Ramos (cell line): ENCODE data around the gene TSPEAR.

Source experiments
- in situ Hi-C: fragments of 300-500 bp; cut with MboI; formaldehyde crosslinking; loops from one replicate; pipeline ENCODE4 v1.14.3; 2022; ENCODE audit warnings: low sequenced_read_pairs; ENCODE audit not compliant: unreplicated experiment

TSPEAR gene

DNA sequence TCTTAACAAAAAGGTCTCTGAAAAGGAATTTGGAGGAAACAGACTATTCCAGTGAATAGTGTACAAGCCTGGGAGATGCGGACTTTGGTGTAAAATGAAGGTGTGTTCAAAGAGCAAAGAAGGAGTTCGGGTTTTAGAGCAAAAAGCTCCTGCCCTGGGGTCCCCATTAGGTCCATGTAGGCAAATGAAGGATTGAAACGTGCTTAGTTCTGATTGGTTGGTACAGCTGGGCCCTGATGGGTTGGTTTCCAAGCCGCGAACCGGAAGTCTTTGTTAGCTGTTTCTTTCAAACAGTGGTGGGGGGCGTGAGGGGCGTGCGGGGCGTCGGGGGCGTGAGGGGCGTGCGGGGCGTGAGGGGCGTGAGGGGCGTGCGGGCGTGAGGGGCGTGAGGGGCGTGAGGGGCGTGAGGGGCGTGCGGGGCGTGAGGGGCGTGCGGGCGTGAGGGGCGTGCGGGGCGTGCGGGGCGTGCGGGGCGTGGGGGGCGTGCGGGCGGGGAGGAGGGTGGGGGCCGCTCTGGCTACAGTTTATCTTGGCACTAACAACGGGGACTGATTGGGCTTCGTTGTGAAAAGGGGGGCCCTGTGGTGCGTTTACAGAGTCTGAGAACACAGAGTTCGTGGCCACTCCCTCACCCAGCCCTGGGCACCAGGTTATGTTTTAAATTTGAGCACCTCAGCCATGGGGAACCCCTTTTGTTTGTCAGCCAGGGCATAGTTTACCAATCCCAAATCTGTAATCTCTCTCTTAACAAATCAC lies 226.7 kb downstream of the TSPEAR start:
- in situ Hi-C loops = loop anchor here (5.0 kb wide), 2 partner anchors 43 to 47 kb away; no protein-coding TSS in a partner anchor

DNA sequence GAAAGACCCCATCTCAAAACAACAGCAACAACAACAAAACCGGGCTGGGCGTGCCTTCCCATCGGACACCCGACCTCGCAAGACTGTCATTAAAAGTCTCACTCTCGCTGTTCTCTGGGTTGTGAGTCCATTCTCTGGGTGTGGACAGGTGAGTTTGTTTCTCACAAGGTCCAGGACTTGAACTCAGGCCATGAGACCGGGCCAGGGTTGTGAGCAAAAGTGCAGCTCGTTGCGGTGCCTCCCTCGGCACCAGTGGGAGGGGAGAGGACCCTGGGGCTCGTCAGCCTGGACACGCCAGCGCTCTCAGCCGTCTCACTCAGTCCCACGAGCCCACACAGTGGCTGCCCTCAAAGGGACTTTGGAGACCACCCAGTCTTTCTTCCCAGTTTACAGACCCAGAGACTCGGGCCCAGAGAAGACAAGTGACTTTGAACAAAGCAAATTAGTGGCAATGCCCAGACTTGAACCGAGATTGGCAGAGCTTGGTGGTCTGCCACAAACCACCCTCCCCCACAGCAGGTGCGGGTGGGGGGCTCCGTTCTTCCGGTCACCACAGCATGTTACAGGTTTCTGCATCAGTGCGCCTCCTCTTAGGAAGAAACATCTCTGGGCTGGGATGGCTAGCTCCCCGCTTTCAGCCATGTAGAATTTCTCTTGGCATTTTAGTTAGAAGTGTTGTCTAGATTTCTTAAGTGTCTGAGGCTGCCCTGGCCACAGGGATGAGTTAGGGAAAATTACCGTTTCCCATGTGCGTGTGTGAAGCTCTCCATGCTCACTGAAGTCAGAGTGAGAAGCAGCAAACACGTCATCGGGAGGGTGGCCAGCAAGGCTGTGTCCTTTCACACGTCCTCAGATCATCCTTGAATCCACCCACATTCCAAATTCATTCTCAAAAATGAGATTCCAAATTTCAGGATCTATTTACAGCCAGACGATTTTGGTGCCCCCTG lies 227.8 kb downstream of the TSPEAR start:
- in situ Hi-C loops = loop anchor here (5.0 kb wide), 1 partner anchor 44 kb away; no protein-coding TSS in a partner anchor

DNA sequence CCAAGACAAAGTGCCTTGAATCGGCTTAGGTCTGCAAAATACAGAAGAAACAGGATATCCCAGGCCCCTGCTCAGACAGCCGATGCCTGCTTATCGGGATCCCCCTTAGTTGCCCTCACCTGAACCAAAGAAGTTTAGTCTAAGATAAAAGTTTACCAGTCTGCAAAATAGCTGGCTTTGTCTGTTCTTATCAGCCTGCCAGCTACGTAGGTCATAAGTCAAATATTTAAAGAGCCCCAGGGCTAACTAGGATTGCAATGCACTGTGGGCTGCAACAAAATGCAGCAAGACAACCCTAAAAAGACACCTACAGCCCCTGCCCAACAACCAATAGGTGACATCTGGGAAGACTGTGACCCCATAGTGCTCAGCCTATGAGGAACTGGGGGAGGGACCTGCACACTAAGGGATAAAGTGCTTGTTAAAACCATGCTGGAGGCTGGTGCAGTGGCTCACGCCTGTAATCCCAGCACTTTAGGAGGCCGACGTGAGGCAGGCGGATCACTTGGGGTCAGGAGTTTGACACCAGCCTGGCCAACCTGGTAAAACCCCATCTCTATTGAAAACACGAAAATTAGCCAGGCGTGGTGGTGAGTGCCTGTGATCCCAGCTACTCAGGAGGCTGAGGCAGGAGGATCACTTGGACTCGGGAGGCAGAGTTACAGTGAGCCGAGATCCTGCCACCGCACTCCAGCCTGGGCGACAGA lies 228.6 kb downstream of the TSPEAR start:
- in situ Hi-C loops = loop anchor here (5.0 kb wide), 1 partner anchor 45 kb away; no protein-coding TSS in a partner anchor

DNA sequence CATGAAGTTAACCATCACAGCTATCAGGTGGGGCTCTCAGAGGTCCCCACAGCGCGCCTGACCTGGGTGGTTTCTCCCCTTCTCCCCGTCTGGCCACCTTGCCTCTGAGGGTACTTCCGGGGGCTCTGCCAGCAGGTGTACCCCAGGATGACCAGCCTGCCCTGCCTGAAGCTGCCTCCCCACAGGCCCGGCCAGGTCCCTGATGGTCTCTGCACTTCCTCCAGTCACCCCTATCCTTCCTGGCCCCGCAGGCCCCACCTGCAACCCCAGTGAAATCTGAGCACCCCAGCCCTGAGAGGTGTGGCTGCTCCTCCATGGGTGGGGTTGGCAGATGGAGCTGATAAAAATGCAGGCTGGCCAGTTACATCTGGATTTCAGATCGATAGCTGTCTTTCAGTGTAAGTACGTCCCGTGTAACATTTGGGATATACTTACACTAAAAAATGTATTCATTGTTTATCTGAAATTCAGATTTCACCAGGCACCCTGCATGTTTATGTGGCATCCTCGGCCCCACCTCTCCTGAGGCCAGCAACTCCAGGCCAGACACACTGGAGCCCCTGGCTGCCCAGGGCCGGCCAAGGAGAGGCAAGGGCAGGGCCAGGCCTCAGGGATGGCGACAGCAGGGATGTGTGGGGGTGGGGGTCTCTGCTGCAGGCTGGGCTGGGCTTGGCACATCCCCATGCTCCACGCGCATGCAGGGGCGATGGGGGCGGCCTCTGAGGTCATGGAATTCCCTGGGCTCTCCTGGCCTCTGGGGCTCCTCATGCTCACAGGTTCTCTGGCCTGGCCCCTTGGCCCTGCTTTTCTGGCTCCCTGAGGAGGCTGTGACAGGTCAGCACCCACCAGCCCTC lies 230.9 kb downstream of the TSPEAR start:
- in situ Hi-C loops = loop anchor here (5.0 kb wide), 1 partner anchor 47 kb away; no protein-coding TSS in a partner anchor

DNA sequence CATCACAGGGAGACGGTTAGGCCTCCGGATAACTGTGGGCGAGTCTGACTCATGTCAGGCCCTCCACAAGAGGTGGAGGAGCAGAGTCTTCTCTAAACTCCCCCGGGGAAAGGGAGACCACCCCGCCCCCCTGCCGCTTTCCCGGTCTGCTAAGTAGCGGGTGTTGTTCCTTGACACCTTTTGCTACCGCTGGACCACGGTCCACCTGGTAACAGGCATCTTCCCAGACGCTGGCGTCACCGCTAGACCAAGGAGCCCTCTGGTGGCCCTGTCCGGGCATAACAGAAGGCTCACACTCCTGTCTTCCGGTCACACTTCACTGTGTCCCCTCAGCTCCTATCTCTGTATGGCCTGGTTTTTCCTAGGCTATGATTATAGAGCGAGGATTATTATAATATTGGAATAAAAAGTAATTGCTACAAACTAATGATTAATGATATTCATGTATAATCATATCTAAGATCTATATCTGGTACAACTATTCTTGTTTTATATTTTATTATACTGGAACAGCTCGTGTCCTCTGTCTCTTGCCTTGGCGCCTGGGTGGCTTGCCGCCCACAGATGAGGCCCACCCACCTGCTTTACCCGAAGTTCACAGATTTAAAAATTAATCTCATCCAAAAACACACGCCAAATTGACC lies 231.7 kb downstream of the TSPEAR start:
- in situ Hi-C loops = loop anchor here (5.0 kb wide), 1 partner anchor 48 kb away; no protein-coding TSS in a partner anchor

DNA sequence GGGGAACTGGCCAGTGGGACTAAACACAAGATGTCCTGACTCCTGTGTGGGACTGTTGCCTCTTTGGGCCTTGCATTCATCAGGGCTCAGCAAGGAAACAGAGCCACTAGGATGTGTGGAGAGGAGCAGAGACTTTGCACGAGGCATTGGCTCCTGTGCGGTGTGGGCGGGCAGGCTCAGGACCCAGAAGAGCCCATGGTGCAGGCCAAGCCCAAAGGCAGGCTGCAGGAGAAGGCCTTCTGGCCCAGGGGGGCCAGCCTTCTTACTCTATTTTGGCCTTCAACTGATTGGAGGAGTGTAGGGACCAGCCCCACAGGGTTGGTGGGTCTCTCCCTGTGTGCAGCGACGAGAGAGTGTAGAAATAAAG lies 232.6 kb downstream of the TSPEAR start:
- in situ Hi-C loops = no loop called here

DNA sequence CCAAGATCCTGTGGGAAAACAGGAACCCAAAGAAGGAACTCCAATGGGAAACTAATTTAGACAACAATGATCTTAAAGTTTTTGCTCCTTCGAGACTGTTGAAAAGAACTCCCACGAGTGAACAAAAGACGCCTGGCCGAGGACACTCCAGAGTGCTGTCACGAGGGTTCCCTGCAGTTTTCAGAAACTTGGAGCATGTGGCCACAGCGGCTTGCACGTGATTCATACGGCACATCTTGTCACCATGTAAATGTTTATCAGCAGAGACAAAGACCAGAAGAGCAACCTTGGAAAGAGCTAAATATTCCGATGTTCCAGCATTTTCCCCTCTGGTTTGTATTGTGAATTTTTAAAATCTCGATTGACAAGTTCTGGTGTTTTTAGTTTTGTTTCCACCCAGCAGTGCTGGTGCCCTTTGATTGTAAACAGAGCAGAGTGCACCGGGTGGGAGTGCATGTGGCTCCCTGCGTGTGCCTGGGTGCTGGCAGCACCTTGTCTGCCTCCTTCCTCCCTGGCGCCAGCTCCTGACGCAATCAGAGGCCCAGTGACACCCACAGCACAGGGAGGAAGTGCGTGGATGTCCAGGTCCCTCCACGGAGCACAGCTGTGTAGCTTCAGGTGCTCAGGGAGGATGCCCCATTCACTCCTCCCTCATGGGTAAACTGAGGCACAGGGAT lies 233.1 kb downstream of the TSPEAR start:
- in situ Hi-C loops = no loop called here

DNA sequence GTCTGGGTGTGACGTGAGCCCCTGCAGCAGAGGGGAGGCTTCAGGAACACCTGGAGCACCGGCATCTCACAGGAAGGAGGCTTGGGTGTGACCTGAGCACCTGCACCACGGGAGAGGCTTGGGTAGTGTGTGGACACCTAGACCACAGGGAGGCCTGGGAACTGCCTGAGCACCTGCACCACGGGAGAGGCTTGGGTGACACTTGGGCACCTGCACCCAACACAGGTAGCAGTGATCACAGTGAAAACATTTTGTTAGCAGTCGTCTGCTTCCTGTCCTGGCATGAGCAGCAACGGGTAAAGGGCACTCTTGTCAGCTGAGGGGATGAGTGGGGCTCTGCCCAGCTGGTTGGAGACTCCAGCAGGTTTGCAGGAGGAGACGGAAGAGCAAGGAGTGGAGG lies 233.7 kb downstream of the TSPEAR start:
- in situ Hi-C loops = no loop called here

DNA sequence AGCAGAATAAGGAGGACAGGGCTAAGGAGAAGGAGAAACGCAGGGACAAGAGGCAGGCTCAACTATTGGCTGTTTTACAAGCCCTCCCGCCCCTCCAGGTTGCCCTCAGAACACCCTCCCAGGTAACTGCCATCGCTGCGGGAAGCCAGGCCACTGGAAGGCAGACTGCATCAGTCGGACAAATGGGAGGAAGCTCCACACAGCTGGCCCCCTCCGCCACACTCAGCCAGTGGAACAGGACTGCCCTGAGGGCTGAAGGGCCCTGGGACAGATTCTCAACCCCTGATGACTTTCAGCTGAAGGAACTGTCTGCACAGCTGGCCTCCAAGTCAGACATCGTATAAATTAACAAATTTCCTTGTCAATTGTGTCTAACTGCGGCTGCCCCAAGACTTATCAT lies 234.2 kb downstream of the TSPEAR start:
- in situ Hi-C loops = no loop called here

DNA sequence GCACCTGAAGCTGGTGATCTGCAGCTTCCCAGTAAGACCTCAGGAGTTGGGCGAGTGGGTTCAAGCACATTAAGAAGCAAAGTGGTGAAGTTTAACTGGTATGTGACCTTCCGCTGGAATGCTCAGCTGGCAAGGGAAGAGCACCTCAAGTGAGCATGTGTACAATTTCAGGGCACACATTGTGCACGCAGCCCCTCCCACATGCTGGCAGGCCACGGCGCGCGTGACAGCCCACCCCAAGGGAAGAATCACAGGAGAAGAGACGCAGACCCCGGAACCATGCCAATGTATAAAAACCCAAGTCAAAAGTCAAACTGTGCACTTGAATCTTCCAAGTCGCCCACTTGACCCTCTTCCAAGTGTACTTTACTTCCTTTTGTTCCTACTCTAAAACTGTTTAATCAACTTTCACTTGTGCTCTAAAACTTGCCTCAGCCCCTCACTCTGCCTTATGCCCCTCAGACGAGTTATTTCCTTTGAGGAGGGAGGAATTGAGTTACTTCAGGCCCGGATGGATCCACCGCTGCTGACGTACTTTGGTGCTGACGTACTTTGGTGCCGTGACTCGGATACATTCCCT lies 236.0 kb downstream of the TSPEAR start:
- in situ Hi-C loops = no loop called here

DNA sequence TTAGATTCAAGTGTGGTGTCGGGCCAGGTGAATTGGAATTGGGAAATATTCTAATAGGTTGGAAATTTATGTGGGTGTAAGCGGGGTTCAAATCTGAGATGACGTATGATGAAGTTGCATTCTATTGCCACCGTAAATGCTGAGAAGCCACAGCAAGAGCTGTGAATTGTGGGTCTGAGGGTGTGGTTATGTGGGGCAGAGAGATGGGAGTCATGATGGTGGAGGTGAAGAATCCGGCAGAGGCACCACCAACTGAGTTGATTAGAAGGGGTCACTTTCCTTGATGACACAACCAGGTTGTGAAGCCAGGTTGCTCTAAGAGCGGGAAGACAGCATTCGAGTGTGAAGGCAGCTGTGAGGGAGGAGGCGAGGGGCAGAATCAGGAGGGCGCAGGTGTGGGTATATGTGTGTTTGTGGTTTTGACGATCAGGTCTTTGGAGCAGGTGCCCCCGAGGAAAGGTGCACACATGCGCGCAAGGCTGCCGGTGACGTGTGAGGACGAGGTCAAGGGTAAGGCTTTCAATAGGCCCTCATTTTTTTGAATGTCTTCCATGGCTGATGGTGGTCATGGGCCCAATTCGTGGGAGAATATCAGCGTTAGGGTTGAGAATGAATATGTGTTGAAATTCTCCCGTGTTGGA lies 237.3 kb downstream of the TSPEAR start:
- in situ Hi-C loops = no loop called here

DNA sequence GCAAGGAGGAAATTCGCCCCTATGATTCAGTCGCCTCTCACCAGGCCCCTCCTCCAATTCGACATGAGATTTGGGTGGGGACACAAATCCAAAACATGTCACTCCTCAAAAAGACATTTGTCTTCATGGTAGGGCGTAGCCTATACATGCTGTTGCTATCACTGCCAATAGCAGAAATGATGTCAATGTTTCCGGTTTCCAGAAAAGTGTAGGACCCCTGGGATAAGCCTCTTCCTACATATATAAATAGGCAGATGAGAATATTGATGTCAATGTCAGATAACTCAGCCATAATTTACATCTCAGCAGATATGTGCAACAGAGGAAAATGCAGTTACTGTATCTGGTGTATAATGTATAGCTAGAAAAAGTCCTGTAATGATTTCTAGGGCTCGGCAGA lies 239.4 kb downstream of the TSPEAR start:
- in situ Hi-C loops = no loop called here

DNA sequence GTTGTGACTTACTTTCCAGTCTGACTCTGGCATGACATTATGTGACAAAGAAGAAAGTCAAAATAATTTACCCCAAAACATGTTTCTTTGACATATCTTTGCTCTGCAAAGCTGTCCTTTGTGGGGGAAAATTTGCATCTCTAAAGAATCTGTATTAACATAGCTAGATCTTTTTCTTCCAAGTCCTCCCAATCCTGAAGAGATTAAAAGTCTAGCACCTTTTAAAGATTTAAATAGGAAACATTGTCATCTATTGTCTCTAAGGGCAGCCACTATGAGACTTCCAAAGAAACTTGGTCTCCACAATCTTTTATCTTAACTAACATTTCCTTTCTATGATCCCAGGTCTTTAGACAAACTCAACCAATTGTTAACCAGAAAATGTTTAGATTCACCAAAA lies 240.0 kb downstream of the TSPEAR start:
- in situ Hi-C loops = no loop called here

DNA sequence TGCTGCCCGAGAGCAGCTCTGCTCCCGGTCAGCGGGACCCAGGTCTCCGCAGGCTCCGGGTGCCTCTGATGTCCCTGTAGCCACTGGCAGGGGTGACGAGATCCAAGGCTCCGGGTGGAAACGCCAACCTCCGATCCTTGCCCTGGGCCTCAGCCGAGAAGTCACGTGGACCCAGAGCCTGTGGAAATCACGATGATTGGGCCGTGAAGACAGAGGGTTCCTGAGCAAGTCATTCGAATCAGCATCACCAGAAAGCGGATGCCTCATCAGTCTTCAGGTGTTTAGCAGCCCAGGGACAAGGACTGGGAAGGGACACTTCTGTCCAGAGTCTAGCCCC lies 243.5 kb downstream of the TSPEAR start:
- in situ Hi-C loops = no loop called here

DNA sequence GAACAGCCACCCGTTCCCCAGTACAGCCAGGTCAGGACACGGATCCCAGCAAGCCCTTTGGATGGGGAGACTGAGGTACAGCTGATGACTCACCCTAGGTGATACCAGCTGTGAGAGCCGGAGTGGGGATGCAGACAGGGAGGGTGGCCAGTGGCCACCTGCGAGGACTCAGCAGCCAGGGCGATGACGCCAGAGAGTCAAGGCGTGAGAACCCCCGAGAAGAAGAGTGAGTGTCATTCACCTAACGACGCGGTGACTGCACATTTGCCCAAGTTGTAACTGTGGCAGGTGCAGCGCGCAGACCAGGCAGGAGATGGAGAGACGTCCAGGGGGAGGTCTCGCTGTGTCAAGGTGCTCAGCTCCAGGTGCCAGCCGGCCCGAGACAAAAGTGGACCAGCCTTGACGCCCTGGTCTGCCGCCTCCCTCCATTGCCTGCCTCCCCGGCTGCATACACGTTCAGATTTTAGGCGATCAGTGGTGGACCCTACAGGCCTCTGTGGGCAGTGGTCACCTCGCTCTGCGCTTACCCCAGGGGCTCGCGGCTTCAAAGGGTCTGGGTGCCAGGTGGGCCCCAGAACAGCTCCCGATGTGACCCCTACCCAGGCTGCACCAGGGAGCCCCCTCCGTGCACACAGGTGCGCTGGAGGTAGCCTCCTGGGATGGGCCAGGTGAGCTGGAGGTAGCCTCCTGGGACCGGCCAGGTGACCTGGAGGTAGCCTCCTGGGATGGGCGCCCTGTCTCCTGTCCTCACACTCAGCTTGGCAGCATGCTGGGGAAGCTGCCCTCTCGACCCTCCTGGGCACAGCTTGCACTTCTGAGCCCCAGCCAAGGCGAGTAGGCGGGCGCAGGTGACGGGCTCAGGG lies 244.1 kb downstream of the TSPEAR start:
- in situ Hi-C loops = no loop called here

DNA sequence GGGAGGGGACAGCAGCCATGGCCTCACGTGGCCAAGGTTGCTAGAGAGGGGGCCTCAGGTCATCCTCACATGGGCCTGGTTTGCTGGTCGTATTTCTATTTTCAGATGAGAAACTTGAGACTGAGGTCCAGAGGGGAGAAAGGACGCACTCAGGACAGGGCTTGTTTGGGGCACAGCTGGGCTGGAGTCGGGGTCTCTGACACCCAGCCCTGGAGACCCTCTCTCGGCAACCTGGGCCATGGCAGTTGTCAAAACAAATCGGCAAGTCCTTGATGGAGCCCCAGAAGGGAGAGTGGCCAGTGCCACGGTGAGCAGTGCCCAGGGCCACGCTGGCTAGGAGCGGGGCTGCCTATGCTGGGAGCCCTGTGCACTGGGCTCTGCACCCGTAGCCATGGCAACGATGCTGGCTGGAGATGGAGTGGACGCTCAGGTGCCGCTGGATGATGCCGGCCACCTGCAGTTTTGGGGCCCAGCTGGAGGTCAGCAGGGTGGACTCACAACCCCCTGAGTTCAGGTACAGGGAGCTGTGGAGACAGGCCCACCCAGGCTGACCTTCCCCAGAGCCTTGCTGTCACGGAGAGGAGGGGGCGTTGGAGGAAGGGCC lies 244.9 kb downstream of the TSPEAR start:
- in situ Hi-C loops = no loop called here

DNA sequence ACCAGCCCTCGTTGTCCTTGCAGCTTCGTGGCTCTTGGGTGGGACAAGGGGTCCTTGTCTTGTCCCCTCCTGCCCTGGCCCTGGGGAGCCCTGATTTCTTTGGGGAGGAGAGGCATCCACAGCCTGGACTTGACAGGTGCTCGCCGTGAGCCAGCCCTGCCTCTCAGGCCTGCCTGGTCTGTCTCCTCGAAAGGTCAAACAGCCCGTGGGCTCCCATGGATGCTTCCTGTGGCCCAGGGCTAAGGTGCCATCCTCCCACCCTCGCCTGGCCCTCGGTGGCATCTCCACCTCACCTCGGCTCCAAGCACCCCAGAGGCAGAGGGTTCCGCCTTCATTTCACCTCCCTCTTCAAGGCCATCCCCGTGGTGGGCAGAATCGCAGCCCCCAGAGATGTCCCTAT lies 247.0 kb downstream of the TSPEAR start:
- in situ Hi-C loops = no loop called here
